Activated naive CD4-positive, alpha-beta T cell (primary cell): ENCODE measurements around the gene TCF15.
"Not testable (repeated sequence)": the region's sequence is repeated elsewhere in the genome, so short reads cannot be mapped to it uniquely, and the experiment has no call there.

Source experiments
- DNase-seq, 4 experiments: peaks; one replicate each; lab custom pipeline; 2025; lab: John Stamatoyannopoulos, UW

Gene TCF15

DNA sequence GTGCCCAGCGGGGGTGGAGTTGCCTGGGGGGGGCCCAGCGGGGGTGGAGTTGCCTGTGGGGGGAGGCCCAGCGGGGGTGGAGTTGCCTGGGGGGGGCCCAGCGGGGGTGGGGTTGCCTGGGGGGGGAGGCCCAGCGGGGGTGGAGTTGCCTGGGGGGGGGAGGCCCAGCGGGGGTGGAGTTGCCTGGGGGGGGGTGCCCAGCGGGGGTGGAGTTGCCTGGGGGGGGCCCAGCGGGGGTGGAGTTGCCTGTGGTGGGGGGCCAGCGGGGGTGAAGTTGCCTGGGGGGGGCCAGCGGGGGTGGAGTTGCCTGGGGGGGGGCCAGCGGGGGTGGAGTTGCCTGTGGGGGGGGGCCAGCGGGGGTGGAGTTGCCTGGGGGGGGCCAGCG, 31.9 kb upstream of the TCF15 start:
- not testable (repeated sequence) for DNase-seq

DNA sequence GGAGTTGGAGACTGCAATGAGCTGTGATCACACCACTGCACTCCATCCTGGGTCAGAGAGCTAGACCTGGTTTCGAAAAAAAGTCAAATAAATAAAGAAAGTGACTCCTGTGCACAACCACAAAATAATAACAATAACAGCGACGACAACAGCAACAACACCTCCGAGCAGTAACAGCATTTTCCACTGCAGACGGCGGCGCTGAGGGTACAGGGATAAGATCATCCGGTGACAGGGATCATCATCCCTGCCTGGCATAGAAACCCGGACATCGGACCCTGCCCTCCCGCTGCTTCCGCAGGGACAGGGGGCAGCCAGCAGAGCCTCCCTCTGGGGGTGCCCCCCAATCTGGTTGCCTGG, 31.4 kb upstream of the TCF15 start:
- no peak for DNase-seq

DNA sequence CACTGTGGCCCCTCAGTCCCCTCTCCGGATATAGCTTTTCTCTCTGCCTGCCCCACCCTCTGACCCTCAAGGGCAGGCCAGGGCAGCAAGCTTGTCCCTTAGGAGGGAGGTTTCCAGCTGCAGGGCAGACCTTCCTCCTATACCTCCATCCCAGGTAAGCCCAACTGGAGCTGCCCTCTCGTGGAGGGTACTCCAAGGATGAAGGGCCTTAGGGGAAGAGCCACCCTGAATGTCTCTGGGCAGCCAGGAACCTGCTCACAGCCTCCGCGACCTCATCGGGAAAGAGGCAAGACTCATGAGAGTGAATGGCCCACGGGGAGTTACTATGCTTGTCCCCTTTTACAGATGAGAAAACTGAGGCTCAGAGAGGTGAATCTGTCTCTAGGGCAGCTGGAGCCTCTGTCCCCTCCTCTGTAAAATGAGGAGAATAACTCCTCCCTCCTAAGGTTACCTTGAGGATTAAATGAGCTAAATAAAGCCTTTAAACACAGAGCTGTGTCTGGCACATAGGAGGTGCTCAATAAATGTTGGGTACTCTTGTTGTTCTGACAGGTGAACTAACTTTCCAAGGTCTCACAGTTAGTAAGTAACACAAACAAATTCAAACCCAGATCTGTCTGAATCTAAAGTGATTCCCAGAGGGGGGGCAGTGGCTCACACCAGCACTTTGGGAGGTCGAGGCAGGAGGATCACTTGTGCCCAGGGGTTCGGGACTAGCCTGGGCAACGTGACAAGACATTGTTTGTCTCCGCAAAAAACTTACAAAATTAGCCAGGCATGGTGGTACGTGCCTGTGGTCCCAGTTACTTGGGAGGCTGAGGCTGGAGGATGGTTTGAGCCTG, 30.8 kb upstream of the TCF15 start:
- no peak for DNase-seq

DNA sequence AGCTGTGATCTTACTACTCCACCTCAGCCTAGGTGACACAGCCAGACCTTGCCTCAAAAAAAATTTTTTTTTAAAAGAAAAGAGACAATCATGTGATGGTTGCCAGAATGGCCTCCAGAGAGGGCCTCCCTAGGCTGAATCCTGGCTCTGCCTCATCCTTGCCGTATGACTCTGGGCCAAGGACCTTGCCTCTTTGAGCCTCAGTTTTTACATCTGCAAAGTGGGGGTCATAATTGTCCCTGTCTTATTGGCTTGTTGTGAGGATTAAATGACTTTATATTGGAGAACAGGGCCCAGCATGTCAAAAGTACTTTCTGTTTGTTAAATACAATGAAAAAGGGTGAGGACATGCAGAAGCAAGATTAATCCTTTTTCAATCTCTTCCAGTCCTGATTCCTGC, 28.5 kb upstream of the TCF15 start:
- DNase-seq: no peak

DNA sequence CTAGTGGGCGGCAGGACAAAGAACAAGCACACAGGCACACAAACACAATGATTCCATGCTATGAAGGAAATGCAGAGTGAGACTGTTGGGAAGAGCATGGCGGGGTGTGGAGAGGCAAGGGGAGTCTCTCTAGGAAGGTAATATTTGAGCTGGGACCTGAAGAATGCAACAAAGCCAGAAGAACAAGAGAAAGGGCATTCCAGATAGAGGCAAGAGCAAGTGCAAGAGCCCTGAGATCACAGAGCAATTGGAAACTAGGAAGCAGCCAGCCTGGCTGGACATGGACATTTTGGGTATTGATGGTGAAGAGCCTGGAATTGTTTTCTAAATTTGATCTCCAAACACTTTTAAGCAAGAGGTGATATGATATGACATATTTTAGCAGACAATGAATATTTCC, 27.4 kb upstream of the TCF15 start:
- no peak for DNase-seq

DNA sequence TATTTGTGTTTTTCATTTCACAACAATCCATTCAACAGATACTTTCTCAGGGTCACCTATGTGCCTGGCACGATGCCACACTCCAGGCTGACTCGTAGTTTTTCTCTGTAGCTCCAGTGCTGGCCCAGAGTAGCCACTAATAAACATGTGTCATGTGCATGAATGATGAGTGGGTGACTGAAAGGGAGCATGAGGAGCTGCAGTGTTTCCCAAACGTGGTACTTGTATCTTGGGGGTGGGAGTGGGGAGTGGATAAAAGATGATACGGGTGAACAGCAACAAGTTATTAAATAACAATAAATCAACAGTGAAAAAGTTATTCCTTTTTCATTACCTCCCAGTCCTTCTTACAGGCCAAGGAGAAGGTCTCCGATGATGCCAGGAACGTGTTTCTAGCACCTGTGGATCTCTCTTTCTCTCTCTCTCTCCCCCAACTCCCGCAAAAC, 25.8 kb upstream of the TCF15 start:
- DNase-seq: no peak

DNA sequence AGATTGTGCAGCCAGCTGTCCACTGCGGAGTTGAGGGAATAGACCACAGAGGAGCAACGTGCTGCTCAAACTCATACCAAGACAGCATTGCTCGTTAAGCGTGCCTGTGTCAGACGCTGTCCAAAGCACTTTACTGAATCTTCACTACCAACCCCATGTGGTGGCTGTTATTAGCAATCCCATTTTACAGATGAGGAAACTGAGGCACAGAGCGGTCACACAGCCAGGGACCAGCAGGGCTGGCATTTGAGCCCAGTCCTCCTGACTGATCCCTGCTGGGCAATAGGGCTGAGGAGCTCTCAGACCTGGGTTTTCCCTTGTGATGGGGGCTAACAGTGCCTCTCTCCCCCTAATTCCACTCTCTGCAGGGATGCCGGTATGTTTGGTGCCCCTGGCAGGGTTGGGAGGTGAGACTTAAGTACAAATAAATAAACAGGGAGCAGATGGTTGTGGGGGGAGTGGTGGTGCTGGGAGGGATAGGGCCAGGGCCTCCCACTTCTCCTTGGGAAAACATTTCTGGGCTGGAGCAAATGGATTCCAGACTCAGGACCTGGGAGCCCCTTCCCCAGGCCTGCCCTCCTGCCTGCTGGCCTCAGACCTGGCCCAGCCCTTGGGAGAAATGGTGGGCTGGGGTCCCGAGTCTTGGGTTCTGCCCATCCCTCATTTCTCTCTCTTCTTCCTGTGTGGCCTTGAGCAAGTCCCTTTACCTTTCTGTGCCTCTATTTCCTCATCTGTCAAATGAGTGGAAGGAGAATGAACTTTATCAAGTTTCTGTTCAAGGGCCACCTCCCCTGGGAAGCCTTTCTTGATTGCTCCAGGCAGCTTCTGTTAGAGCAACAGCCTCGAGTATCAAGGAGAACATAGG, 25.2 kb upstream of the TCF15 start:
- no peak for DNase-seq

DNA sequence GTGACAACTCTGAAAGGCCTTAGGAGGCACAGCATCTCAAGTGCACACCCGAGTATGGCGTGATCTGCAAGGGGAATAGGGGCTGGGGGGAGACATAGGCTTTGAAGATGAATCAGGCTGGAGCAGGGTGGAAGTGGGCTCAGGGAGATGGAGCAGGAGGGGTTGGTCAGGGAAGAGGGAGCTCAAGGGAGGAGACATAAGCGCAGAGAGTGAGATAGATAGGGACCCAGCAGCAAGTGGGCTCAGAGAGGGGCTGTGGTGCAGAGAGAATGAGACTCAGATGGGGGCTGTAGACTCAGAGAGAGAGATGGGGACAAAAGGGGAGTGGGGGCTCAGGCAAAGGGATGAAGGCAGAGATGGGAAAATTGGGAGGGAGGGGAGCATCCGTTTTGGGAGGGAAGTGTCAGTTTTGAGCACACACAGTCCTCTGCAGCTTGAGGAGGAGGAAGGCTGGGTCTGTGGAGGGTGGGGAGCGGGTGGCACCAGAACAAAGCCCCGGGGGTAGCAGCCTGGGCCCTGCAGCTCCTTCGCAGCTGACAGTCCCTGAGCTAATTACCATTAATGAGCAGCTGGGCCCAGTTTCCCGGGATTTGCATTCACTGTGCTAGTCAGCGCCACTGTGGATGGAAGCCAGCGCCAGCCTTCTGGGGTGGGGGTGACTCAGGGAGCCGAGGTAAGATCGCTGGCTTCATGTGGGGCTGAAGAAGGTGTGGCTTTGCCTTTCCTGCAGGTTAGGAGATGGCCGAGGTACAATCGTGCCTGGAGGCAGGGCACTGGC, 24.2 kb upstream of the TCF15 start:
- no peak for DNase-seq

DNA sequence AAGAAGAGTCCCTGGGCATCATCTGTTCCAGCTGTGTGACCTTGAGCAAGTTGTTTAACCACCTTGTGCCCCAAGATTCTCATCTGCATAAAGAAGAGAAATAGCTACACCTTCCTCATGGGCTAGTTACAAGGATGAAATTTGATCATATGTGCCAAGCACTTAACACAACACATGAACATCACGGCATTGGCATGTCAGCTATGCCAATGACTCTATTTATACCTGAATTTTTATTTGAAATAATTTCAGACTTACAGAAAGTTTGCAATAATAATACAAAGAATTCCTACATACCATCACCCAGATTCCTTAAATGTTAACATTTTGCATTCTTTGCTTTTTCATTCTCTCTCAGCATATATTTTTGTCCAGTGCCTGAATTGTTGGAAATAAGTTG, 21.0 kb upstream of the TCF15 start:
- DNase-seq: no peak

DNA sequence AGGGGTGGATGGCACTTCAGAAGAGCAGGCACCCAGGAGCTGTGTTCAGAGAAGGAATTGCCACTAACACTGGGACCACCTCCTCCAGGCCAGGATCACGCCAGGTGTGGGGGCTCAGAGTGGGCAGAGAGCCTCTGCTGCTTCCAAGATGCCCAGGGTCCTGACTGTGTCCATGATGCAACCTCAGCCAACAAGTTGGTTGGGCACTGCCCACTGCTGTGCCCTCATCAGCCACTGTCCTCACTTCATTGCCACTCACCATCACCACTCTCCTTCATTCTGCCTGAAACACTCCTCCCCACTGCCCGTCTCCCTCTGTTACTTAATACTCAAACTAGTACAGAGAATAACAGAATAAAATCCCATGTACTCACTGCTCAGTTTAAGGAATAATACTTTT, 16.5 kb upstream of the TCF15 start:
- no peak for DNase-seq

DNA sequence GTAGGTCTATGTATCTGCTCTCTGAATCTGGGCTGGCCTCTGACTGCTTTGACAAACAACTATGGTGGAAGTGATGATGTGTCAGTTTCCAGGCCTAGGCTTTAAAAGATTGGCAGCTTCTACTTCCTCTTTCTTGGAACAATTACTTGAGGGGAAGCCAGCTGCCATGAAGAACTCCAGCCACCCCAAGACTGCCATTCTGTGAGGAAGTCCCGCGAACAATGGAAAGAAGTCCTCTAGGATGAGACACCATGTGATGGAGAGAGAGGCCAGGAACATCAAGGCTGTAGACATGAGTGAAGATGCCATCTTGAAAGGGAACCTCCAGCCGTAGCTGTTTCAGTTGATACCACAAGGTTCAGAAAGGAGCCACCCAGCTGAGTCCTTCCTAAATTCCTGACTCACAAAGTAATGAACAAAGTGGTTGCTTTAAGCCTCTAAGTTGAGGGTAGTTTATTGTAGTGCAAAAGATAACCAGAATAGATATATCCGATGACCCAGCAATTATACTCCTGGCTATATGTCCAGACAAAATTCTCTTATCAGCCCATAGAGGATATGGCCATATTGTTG, 15.3 kb upstream of the TCF15 start:
- no peak for DNase-seq

DNA sequence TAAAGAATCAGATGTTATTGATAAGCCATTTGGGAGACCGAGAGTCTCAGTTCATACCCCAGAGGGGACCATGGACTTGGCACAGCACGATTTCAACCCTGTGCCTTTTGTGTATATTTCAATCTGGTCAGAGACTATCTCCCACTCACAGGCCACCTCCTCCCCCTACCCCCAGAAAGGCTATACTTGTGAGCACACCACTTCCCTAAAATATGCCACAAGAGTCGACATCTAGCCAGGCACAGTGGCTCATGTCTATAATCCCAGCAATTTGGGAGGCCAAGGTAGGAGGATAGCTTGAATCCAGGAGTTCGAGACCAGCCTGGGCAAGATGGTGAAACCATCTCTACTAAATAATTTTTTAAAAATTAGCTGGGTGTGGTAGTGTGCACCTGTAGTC, 13.6 kb upstream of the TCF15 start:
- DNase-seq: no peak

DNA sequence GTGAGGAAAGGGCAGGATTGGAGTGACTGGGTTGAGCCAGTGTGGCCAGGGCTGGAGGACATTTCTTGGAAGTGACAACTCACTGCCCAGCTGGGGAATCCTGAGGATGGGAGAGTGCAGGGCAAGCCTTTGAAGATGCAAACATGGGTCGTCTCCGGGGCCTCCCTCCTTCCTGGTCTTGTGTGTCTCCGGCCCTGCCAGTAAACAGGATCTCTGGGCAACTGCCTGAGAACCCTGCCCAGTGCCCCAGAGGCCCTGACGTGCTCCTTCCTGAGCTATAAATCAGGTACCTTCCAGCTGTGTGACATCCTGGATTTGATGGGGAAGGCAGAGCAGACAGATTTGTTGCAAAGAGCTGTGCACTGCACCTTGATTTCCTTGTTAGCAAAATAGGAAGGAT, 12.9 kb upstream of the TCF15 start:
- DNase-seq: no peak

DNA sequence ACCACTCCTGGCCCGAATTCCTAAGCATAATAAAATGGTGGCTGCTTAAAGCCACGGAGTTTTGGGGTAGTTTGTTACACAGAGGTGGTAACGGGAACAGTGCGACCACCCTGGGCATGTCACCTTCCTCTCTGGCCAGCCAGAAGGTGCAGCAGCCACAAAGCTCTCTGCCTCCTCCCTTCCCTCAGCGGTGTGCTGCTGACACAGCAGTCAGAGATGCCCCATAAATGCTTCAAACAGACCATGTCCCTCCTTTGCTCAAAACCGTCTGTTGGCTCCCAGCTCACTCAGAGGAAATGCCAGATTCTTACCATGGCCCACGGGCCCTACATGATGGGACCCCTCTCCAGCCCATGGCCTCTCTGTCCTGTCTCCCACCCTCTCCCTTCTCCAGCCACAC, 12.1 kb upstream of the TCF15 start:
- no peak for DNase-seq

DNA sequence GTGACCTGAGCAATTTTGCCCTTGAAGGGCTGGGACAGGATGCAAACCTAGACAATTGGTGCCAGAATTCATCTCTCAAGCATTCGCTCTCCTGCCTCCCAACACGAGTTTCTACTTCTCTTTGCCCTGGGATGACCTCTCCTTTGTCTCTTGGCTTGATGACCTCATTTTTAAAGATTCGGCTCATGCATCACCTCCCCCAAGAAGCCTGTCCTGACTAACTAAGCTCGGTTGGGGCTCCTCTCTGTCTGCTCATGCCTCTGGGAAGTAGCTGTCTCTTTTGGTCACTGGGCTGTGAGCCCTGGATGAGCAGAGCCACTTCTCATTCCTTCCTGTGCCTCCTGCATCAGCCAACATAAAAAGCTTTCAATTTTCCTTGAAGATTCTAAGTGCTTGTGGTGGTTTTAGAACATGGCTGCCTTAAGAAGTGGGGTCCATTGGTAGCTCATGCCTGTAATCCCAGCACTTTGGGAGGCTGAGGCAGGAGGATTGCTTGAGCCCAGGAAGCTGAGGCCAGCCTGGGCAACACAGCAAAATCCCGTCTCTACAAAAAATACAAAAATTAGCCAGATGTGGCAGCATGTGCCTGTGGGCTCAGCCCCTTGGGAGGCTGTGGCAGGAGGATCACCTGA, 11.1 kb upstream of the TCF15 start:
- no peak for DNase-seq

DNA sequence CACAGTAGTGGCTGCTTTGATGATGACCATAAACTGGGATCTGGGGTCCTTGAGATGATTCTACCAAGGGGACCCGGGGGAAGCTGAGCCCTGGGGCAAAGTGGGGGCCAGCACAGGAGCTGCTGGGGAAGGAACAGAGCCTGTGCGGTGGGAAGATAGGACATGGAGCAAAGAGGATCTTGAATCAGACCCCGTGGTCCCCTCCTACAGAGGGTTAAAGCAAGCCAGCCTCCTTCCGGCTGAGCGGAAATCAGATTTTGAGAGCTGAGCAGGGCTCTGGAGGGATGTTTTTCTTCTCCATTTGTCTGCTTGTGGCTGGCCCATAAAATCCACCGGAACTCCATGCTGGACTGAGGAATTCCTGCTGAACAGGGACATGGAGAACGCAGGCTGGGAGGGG, 10.1 kb upstream of the TCF15 start:
- no peak for DNase-seq

DNA sequence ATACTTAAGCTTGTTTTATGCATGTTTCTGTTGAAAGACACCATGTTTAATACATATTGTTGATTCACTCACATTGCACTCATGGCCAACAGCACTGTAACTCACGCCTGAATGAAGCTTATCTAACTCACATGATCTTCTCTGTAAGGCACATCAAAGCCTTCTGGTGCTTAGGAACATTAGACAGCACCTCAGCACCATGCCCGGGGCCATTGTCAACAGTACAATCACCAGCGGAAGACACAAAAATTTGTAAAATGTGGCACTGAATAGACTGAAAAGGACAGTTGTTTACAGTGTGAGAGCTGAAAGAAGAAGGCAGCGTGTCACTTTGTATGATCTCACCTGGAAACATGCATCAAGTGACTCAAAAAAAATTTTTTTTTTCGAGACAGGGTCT, 8.9 kb upstream of the TCF15 start:
- no peak for DNase-seq

DNA sequence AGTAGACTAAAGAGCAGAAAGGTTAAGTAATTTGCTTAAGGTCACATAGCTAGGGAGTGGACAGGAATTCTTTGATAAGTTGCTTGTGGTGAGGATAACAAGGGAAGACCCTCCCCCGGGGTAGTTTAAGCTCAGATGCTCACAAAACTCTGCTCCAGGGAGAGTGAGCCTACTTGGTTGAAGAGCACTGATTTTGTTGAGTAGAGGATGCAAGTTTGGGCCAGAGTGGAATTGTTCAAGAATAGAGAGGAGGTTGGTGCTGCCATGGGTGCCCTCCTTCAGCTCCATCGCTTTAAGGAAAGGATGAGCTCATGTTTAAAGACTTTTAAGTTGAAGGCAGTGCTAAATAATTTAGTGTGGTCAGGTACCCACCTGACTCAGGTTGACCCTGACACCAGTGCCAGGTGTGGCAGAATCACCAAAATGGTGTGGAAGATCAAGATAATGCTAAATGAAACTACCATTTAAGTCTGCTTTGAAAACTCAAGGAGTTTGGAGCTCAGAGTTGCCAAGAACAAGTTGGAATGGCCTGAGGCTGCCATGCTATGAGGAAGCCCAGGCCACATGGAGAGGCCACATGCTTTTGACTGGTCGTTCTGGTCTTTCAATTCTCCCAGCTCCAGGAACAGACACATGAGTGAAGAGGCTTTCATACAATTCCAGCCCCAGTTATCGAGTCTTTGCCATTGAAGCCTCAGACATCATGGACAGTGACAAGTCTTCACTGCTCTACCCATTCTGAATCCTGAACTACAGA, 8.0 kb upstream of the TCF15 start:
- no peak for DNase-seq

DNA sequence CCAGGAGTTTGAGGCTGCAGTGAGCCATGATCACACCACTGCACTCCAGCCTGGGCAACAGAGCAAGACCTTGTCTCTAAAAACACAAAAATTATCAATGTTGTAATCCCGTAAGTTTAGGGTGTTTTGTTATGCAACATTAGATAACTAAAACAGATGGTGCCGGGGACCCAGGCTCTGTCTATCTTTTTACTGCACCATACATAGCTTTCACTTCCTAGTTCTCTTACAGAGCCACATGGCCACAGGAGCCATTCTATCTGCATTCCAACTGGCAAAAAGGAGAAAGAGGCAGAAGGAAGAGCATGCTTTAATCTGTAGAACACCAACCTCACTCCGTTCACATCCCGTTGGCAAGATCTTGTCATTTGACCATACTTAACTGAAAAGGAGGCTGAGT, 5.4 kb upstream of the TCF15 start:
- DNase-seq: no peak

DNA sequence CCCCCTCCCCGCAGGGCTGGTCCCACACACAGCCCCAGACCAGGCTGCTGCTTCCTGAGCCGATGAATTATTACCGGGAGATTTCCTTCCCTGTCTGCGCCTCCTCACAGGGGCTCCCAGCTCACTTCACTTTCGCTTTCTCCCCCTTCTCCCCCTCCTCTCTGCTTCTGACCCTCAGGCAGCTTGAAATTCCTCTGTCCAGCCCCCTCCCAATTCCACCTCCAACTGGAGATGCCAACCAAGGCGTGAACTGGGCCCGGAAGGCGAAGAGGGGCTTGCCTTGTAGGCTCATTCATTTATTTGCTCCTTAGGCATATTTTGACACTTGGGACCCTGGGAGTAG, 1.7 kb upstream of the TCF15 start:
- no peak for DNase-seq
